HG02938 (cell line): ENCODE measurements around the gene C16orf74.

Experiments used
- ATAC-seq: cut with Tn5 transposase; IDR thresholded peaks from one replicate; pipeline ENCODE4 v1.9.1; 2021; ENCODE audit warnings: mild to moderate bottlenecking, moderate library complexity; ENCODE audit not compliant: unreplicated experiment

C16orf74 gene

GRCh38 chr16:85720302-85720637 lies 30.6 kb downstream of the C16orf74 start:
- no peak for ATAC-seq

- ATAC-seq, result no peak
These were observed 31.1 kb downstream of the C16orf74 start for GRCh38 chr16:85719605-85720301.

GRCh38 chr16:85718682-85719081 lies 32.2 kb downstream of the C16orf74 start:
- ATAC-seq, result no peak

- ATAC-seq, result no peak
These were observed 32.8 kb downstream of the C16orf74 start for GRCh38 chr16:85718153-85718477.

- ATAC-seq, result no peak
These were observed 33.3 kb downstream of the C16orf74 start for GRCh38 chr16:85717393-85718152.

GRCh38 chr16:85716680-85717038 lies 34.2 kb downstream of the C16orf74 start:
- no peak for ATAC-seq

GRCh38 chr16:85716022-85716679 lies 34.7 kb downstream of the C16orf74 start:
- ATAC-seq, result no peak

GRCh38 chr16:85715169-85716021 lies 35.5 kb downstream of the C16orf74 start:
- no peak for ATAC-seq

- ATAC-seq, result no peak
These were observed 38.1 kb downstream of the C16orf74 start for GRCh38 chr16:85712801-85713200.

- ATAC-seq, result no peak
These were observed 38.8 kb downstream of the C16orf74 start for GRCh38 chr16:85711982-85712587.

GRCh38 chr16:85710732-85711131 lies 40.2 kb downstream of the C16orf74 start:
- no peak for ATAC-seq

GRCh38 chr16:85709766-85710585 lies 40.9 kb downstream of the C16orf74 start:
- no peak for ATAC-seq

GRCh38 chr16:85708338-85708737 lies 42.6 kb downstream of the C16orf74 start:
- no peak for ATAC-seq

GRCh38 chr16:85707528-85708095 lies 43.3 kb downstream of the C16orf74 start:
- no peak for ATAC-seq

GRCh38 chr16:85706449-85707034 lies 44.4 kb downstream of the C16orf74 start:
- ATAC-seq, result no peak

GRCh38 chr16:85704900-85705846 lies 45.7 kb downstream of the C16orf74 start:
- no peak for ATAC-seq

GRCh38 chr16:85704011-85704410 lies 46.9 kb downstream of the C16orf74 start:
- no peak for ATAC-seq

- no peak for ATAC-seq
These were observed 51.3 kb downstream of the C16orf74 start for GRCh38 chr16:85699628-85700027.
